Activated naive CD4-positive, alpha-beta T cell treated with anti-CD3 and anti-CD28 coated beads for 36 hours (primary cell): ENCODE measurements around the gene C17orf114.

Experiments used
- CTCF ChIA-PET: fragments of 350-600 bp; sonication (Branson Sonifier 250); formaldehyde crosslinking; loops from one replicate; lab custom pipeline; 2021; ENCODE audit warnings: antibody characterized with exemption; lab: Charles Lee
- DNase-seq: peaks from one replicate; pipeline ENCODE4 v3.0.0-alpha.2; 2020
- H3K27ac Mint-ChIP-seq: one replicate; pipeline ENCODE4 v1.8.0; 2021; ENCODE audit warnings: mild to moderate bottlenecking, mixed read lengths
- H3K27me3 Mint-ChIP-seq: one replicate; pipeline ENCODE4 v1.8.0; 2021; ENCODE audit warnings: low read depth, mixed read lengths
- H3K36me3 Mint-ChIP-seq: one replicate; pipeline ENCODE4 v1.8.0; 2021; ENCODE audit warnings: low read depth, mixed read lengths
- H3K4me1 Mint-ChIP-seq: one replicate; pipeline ENCODE4 v1.8.0; 2021; ENCODE audit warnings: low read depth, mixed read lengths
- H3K4me3 Mint-ChIP-seq: one replicate; pipeline ENCODE4 v1.8.0; 2021; ENCODE audit warnings: mild to moderate bottlenecking, moderate library complexity, mixed read lengths
- H3K9me3 Mint-ChIP-seq: one replicate; pipeline ENCODE4 v1.8.0; 2021; ENCODE audit warnings: mixed read lengths
- intact Hi-C: fragments of 100-400 bp; cut with micrococcal nuclease; formaldehyde crosslinking; loops from one replicate; pipeline ENCODE4 v1.15.1; 2023

The C17orf114 gene

DNA sequence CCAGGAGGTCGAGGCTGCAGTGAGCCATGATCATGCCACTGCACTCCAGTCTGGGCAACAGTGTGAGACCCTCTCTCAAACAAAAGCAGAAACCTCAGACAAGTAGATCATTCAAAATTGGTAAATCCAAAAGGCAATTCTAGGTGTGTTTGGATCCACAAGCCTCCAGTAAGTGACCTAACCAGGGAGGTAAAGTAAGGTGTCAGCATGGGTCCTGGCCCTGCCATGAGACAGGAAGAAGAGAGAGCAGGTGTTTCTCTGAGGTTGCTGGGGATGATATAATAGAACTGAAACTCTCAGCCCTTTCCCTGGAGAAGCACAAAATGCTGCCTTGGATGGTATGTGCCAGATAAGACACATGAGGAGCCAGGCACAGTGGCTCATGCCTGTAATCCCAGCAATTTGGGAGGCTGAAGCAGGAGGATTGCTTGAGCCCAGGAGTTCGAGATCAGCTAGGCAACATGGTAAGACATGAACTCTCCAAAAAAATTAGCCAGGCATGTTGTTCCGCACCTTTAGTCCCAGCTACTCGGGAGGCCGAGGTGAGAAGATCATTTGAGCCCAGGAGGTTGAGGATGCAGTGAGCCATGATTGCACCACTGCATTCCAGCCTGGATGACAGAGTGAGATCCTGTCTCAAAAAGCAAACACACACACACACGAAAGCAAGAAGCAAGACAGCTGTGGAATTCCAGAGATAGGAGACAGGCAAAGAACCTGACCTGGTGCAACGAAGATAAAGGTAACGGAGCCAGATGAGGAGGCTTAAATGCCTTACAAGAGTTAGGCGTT is 24.0 kb downstream of the C17orf114 start:
- no peak overlapping the region for H3K4me3 Mint-ChIP-seq
- H3K27ac Mint-ChIP-seq = no peak overlapping the region
- peaks cover 23% of the 10 kb centered on the region for H3K27me3 Mint-ChIP-seq
- DNase-seq = no peak
- no peaks in the 10 kb centered on the region for H3K9me3 Mint-ChIP-seq
- H3K4me1 Mint-ChIP-seq = no peaks in the 10 kb centered on the region
- intact Hi-C loops = no loop called here
- no peaks in the 10 kb centered on the region for H3K36me3 Mint-ChIP-seq
- CTCF ChIA-PET = interaction anchor here (1.1 kb wide), 1 partner anchor 212 kb away, joined by 3 read pairs; no protein-coding TSS in a partner anchor

DNA sequence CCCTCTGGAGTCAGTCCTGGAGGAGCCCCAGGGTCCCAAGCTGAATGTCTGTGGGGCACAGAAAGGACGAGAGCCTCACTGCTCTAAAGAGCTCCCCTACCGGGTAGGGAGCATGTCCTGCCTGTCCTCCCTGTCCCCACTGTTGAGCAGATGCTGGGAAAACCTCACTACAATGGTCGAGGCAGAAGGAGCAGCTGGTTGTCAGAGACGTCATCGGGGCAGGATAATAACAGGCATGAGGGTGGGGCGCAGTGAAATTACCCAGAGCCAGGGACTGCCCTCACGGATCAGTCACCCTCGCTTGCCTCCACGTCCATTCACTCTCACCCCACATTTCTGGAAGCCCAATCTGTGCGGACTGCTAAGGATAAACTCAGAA is 29.9 kb downstream of the C17orf114 start:
- Mint-ChIP-seq H3K9me3 (no peaks in the 10 kb centered on the region), H3K4me1 (peaks cover 2% of the 10 kb centered on the region), H3K27me3 (no peaks in the 10 kb centered on the region)

DNA sequence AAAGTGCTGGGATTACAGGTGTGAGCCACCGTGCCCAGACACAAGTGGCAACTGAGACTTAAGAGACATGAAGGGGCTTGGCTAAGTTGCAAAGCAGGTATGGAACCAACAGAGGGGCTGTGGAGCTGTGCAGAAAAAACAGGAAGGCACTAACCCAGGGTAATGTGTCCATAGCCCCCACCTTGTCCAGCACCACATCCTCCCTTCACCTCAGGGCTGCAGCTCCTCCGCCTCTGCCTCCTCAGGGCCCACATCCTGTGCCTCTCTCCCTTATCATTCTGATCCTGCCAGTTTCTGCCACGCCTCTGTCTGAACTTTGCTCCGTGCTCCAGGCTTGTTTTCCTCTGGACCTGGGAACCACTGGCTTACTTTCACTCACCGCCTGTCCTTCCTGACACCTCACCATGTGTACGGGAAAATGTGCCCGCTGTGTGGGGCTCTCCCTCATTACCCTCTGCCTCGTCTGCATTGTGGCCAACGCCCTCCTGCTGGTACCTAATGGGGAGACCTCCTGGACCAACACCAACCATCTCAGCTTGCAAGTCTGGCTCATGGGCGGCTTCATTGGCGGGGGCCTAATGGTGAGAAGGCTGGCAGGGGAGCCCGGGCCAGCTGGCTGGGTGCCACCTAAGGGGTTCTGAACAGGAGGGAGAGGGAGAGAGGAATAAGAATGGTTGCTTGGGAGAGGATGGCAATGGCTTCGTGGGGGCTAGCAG is 30.5 kb downstream of the C17orf114 start, which contains the start of gene TM4SF5:
Gene TM4SF5 (plus strand): TSS at position 368 of the 716 bp plus-strand sequence. CDS start 37 bp downstream, at position 405.
- CTCF ChIA-PET = no interaction called here
- DNase-seq = peak; percentile 21
- intact Hi-C loops = no loop called here
- H3K27me3 Mint-ChIP-seq = no peaks in the 10 kb centered on the region
- H3K9me3 Mint-ChIP-seq = no peaks in the 10 kb centered on the region
- H3K36me3 Mint-ChIP-seq = no peaks in the 10 kb centered on the region
- H3K4me1 Mint-ChIP-seq = peaks cover 2% of the 10 kb centered on the region
- H3K27ac Mint-ChIP-seq = no peak within 1 kb of the TSS
- H3K4me3 Mint-ChIP-seq = no peak within 1 kb of the TSS

More for the DNA sequence above, 29.9 kb downstream of the C17orf114 start:
- Mint-ChIP-seq H3K27ac (no peak overlapping the region), H3K4me3 (no peak overlapping the region), H3K36me3 (no peaks in the 10 kb centered on the region)
- CTCF ChIA-PET = interaction anchor here (0.6 kb wide), 1 partner anchor 203 kb away, joined by 5 read pairs; no protein-coding TSS in a partner anchor
- no peak for DNase-seq
- intact Hi-C loops = no loop called here

DNA sequence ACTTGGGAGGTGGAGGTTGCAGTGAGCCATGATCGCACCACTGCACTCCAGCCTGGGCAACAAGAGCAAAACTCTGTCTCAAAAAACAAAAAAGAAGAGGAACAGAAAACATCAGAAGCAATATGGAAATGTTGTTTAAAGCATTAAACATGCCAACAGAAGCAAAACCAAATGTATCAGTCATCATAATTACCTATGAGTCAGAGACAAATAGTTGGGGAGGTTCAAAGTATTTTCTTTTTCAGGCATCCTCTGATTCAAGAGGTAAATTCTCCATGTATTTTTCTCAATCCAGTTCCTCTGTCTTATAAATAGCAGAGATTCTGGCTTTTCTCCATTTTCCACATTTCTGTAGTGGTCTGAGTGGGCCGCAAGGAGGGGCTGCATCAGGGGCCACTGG is 32.5 kb downstream of the C17orf114 start:
- Mint-ChIP-seq H3K4me3 (no peak overlapping the region), H3K4me1 (peaks cover 2% of the 10 kb centered on the region), H3K27me3 (no peaks in the 10 kb centered on the region), H3K36me3 (no peaks in the 10 kb centered on the region), H3K27ac (no peak overlapping the region), H3K9me3 (no peaks in the 10 kb centered on the region)
- DNase-seq = no peak
- intact Hi-C loops = no loop called here
- CTCF ChIA-PET = interaction anchor here (1.0 kb wide), 1 partner anchor 17 kb away, joined by 4 read pairs; no protein-coding TSS in a partner anchor

DNA sequence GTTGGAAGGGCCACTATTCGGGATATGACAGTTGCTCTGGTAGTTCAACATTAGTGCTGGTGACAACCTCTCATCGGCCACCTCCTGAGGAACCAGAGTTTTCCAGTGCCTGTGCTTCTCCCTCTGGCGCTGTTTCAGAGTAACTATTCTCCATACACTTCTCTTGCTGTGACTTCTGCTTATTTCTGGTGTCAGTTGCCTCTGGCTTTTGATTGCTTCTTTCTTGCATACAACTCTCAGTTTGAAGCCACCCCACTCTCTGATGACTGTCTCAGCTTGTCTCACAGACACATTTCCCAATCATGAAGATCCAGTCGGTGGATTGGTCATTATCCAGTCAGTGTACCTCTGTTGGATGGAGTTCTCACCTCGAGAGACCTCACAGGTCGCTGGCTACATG is 33.8 kb downstream of the C17orf114 start:
- H3K27ac Mint-ChIP-seq = no peak overlapping the region
- no peaks in the 10 kb centered on the region for H3K9me3 Mint-ChIP-seq
- no peaks in the 10 kb centered on the region for H3K27me3 Mint-ChIP-seq
- intact Hi-C loops = no loop called here
- no peak overlapping the region for H3K4me3 Mint-ChIP-seq
- CTCF ChIA-PET = no interaction called here
- no peaks in the 10 kb centered on the region for H3K36me3 Mint-ChIP-seq
- DNase-seq = no peak
- H3K4me1 Mint-ChIP-seq = peaks cover 2% of the 10 kb centered on the region

DNA sequence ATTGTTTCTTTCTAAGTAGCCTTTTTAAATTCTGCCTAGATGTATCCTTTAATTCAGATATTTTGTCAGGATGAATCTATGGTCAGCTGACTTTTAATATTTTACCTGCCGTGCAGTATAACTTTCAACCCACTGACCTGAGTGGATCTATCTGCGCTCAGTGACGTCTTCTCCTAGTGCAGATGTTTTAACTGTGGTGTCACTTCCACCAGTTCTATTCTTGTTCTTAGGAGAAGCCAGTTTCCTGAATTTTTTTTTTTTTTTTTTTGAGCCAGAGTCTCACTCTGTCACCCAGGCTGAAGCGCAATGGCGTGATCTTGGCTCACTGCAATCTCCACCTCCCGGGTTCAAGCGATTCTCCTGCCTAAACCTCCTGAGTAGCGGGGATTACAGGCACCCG is 35.4 kb downstream of the C17orf114 start:
- no peaks in the 10 kb centered on the region for H3K27me3 Mint-ChIP-seq
- no peak overlapping the region for H3K4me3 Mint-ChIP-seq
- CTCF ChIA-PET = no interaction called here
- H3K9me3 Mint-ChIP-seq = no peaks in the 10 kb centered on the region
- no peaks in the 10 kb centered on the region for H3K36me3 Mint-ChIP-seq
- intact Hi-C loops = no loop called here
- H3K27ac Mint-ChIP-seq = no peak overlapping the region
- H3K4me1 Mint-ChIP-seq = peaks cover 1% of the 10 kb centered on the region
- DNase-seq = no peak

DNA sequence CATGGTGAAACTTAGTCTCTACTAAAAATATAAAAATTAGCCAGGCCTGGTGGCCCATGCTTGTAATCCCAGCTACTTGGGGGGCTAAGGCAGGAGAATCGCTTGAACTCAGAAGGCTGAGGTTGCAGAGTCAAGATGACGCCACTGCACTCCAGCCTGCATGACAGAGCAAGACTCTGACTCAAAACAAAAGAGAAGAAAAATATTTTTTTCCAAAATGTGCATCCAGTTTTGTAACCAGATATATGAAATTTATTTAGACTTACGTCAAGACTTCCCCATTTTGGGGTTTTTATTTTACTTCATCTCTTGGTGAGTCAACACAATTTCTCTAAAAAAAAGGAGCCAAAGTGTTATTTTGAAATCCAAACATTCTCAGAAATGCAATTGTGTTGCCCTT is 35.9 kb downstream of the C17orf114 start:
- H3K36me3 Mint-ChIP-seq = no peaks in the 10 kb centered on the region
- no peaks in the 10 kb centered on the region for H3K27me3 Mint-ChIP-seq
- CTCF ChIA-PET = interaction anchor here (0.6 to 0.7 kb wide), 2 partner anchors 10 to 19 kb away, joined by 3 read pairs; no protein-coding TSS in a partner anchor
- intact Hi-C loops = no loop called here
- H3K27ac Mint-ChIP-seq = no peak overlapping the region
- no peak overlapping the region for H3K4me3 Mint-ChIP-seq
- no peak for DNase-seq
- H3K9me3 Mint-ChIP-seq = no peaks in the 10 kb centered on the region
- H3K4me1 Mint-ChIP-seq = no peaks in the 10 kb centered on the region

DNA sequence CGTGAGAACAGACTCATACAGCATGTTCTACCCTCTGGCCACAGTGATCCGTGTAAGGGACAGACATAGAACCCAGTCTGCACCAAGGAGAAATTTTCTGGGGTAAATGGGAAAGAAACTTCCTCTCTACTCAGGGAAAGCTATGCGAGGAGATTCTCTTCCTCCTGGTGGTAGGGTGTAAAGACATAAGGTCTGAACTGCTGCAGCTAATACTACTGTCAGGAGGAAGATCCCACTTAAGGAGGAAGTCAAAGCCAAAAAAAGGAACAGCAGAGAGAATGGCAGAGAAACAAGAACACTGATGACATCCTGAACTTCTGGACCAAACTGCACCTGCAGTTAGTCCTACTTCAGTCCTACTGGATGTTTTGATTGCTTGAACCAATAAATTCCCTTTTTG is 37.5 kb downstream of the C17orf114 start:
- Mint-ChIP-seq H3K27ac (no peak overlapping the region), H3K27me3 (peaks cover 3% of the 10 kb centered on the region), H3K9me3 (no peaks in the 10 kb centered on the region), H3K4me3 (no peak overlapping the region), H3K36me3 (no peaks in the 10 kb centered on the region), H3K4me1 (no peaks in the 10 kb centered on the region)
- no peak for DNase-seq
- CTCF ChIA-PET = no interaction called here
- intact Hi-C loops = no loop called here

DNA sequence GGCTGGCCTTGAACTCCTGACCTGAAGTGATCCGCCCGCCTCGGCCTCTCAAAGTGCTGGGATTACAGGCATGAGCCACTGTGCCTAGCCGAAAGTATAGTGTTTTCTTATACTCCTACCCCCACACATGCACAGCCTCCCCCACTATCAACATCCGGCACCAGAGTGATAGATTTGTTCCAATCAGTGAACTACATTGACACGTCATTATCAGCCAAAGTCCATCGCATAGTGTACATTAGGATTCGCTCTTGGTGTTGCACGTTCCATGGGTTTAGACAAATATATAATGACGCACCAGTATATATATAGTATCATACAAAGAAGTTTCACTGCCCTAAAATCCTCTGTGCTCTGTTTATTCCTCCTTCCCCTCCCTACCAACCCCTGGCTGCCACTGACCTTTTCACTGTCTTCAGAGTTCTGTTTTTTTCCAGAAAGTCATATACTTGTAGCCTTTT is 42.3 kb downstream of the C17orf114 start:
- CTCF ChIA-PET = no interaction called here
- no peak for DNase-seq
- intact Hi-C loops = no loop called here
- H3K4me3 Mint-ChIP-seq = no peak overlapping the region
- no peaks in the 10 kb centered on the region for H3K4me1 Mint-ChIP-seq
- no peaks in the 10 kb centered on the region for H3K9me3 Mint-ChIP-seq
- no peak overlapping the region for H3K27ac Mint-ChIP-seq
- peaks cover 3% of the 10 kb centered on the region for H3K27me3 Mint-ChIP-seq
- H3K36me3 Mint-ChIP-seq = no peaks in the 10 kb centered on the region

DNA sequence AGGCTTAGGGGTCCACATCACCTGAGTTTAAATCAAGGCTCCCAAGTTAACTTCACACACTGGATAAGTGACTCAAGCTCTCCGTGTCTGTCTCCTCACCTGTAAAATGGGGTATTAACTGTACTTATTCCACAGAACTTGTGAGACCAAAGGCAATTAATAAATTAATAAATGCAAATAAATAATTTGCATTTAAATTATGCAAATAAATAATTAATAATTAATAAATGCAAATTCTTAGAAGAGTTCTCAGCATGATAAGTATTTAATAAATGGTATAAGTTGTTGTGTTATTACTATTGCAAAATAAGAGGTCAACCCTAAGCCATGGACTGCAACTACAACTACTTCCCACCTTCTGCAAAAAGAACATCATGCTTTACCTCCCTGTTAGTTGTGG is 48.7 kb downstream of the C17orf114 start:
- CTCF ChIA-PET = no interaction called here
- Mint-ChIP-seq H3K27me3 (no peaks in the 10 kb centered on the region), H3K9me3 (no peaks in the 10 kb centered on the region), H3K4me1 (peaks cover 5% of the 10 kb centered on the region), H3K27ac (no peak overlapping the region), H3K36me3 (no peaks in the 10 kb centered on the region), H3K4me3 (no peak overlapping the region)
- intact Hi-C loops = no loop called here
- no peak for DNase-seq

DNA sequence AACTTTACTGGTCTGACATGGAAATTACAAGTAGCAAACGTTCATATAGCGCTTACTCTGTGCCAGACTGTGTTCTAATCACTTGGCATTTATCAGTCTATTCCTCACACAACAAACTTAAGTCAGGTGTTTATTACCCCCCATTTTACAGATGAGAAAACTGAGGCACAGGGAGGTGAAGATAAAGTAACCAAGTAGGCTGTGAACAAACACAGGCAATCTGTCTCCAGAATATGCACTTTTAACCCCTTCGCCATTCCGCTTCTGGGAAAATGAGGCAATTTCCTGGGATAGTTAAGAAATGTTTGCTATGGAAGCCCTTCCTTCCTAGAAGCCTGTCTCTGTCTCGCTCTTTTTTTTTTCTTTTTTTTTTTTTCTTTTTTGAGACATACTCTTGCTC is 50.2 kb downstream of the C17orf114 start:
- Mint-ChIP-seq H3K27ac (no peak overlapping the region), H3K4me3 (no peak overlapping the region), H3K9me3 (no peaks in the 10 kb centered on the region), H3K27me3 (no peaks in the 10 kb centered on the region), H3K4me1 (peaks cover 14% of the 10 kb centered on the region), H3K36me3 (no peaks in the 10 kb centered on the region)
- intact Hi-C loops = no loop called here
- CTCF ChIA-PET = no interaction called here
- no peak for DNase-seq
